Colonic mucosa (tissue), 4 donors: ENCODE data around the gene CFAP69. TPM values are rescaled to one million over a fixed set of nuclear protein-coding genes. Genes with fewer than 3 reads are reported as not detected.

Experiments used
- DNase-seq: peaks from one replicate; pipeline ENCODE4 v3.0.0-alpha.2; 2020
- H3K27ac ChIP-seq: fragments of 200-600 bp; one replicate; pipeline ENCODE4 v1.8.0; 2021
- H3K27me3 ChIP-seq: fragments of 200-600 bp; one replicate; pipeline ENCODE4 v1.8.0; 2021
- H3K36me3 ChIP-seq: fragments of 200-600 bp; one replicate; pipeline ENCODE4 v1.8.0; 2021
- H3K4me1 ChIP-seq: fragments of 200-600 bp; one replicate; pipeline ENCODE4 v1.8.0; 2021; ENCODE audit warnings: mild to moderate bottlenecking
- H3K4me3 ChIP-seq: fragments of 200-600 bp; one replicate; pipeline ENCODE4 v1.8.0; 2021
- H3K9ac ChIP-seq, 2 donors: one replicate each; pipeline ENCODE4 v1.7.0; 2013; ENCODE audit warnings: control low read depth in 2 of 2, low read depth in 2 of 2, low read length in 2 of 2
- H3K9me3 ChIP-seq: fragments of 200-600 bp; one replicate; pipeline ENCODE4 v1.8.0; 2021
- intact Hi-C: fragments of 100-400 bp; cut with DNase I; formaldehyde crosslinking; loops from one replicate; pipeline ENCODE4 v1.14.1; 2022
- total RNA-seq, 2 donors: library from RNA; stranded (reverse); fragmentation: NEBNext Ultra II Directional in 1 of 2; extraction: Animal tissue kit (Norgen Biotek cat#: 25700) in 1 of 2; gene quantifications; one replicate each; pipeline ENCODE4 v1.2.1, GENCODE V29; 2021
- TF ChIP-seq, protein P1 (sequence below): fragments of 200-600 bp; IDR thresholded peaks from one replicate; pipeline ENCODE4 v1.8.0; 2022; ENCODE audit warnings: antibody characterized with exemption, mild to moderate bottlenecking
- donor health status: healthy.
- donor health status: DM: no; HTN: no; CAD: no.
- donor health status: DM: no; HTN: no; CAD: no.

CFAP69 gene
- total RNA-seq, 2 donors from 2014 or later, result 3.6 to 4.2 TPM

DNA sequence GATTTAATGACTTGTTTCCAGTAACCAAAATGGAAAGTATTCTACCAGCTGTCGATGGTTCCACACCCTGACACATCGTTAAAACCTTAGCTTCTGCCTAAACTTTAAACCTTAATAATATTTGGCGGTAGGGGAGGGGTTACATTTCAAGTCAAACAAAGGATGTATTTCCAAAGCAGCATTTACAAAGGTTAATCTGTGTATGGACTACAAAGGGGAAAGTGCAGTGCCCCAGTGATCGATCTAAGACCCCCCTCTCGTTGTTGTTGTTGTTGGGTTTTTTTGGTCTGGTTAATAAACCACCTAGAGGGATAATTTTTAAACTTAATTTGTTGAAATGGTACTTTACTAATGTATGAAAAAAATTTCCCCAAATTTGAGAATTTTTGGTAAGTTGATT, 34.5 kb upstream of the CFAP69 start:
- TF ChIP-seq, protein P1, sequence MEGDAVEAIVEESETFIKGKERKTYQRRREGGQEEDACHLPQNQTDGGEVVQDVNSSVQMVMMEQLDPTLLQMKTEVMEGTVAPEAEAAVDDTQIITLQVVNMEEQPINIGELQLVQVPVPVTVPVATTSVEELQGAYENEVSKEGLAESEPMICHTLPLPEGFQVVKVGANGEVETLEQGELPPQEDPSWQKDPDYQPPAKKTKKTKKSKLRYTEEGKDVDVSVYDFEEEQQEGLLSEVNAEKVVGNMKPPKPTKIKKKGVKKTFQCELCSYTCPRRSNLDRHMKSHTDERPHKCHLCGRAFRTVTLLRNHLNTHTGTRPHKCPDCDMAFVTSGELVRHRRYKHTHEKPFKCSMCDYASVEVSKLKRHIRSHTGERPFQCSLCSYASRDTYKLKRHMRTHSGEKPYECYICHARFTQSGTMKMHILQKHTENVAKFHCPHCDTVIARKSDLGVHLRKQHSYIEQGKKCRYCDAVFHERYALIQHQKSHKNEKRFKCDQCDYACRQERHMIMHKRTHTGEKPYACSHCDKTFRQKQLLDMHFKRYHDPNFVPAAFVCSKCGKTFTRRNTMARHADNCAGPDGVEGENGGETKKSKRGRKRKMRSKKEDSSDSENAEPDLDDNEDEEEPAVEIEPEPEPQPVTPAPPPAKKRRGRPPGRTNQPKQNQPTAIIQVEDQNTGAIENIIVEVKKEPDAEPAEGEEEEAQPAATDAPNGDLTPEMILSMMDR, result no peak
- no peak for DNase-seq
- Histone ChIP-seq H3K36me3 (no peaks in the 10 kb centered on the region), H3K9me3 (no peaks in the 10 kb centered on the region), H3K4me3 (no peak overlapping the region), H3K27ac (no peak overlapping the region), H3K4me1 (no peaks in the 10 kb centered on the region), H3K27me3 (no peaks in the 10 kb centered on the region), H3K9ac (no peak overlapping the region)
- intact Hi-C loops, result no loop called here

DNA sequence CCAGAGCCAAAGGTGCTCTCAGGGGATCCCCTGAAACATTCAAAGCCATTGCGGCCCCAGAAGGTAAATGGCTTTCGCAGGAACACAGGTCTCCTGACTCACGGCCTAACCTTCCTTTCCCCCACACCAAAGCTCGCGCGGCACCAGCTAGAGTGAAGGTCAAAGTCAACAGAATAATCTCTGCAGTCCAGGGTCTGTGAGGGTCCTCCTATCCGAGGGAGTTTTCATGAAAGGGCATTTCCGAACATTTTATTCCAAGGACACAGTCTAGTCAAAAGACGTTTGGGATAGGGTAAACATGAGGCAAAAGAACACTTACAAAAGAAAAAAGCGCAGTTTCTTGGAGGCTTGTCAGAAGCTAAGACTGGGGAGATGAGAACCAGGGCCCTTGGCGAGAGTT, 34.0 kb upstream of the CFAP69 start:
- peak; percentile 51 for DNase-seq
- TF ChIP-seq, protein P1, result no peak
- Histone ChIP-seq H3K27me3 (no peaks in the 10 kb centered on the region), H3K9me3 (no peaks in the 10 kb centered on the region), H3K9ac (peak overlapping the region; percentile 58 to 83), H3K27ac (peak overlapping the region; percentile 80), H3K36me3 (no peaks in the 10 kb centered on the region), H3K4me1 (no peaks in the 10 kb centered on the region), H3K4me3 (peak overlapping the region; percentile 65)
- intact Hi-C loops, result no loop called here

DNA sequence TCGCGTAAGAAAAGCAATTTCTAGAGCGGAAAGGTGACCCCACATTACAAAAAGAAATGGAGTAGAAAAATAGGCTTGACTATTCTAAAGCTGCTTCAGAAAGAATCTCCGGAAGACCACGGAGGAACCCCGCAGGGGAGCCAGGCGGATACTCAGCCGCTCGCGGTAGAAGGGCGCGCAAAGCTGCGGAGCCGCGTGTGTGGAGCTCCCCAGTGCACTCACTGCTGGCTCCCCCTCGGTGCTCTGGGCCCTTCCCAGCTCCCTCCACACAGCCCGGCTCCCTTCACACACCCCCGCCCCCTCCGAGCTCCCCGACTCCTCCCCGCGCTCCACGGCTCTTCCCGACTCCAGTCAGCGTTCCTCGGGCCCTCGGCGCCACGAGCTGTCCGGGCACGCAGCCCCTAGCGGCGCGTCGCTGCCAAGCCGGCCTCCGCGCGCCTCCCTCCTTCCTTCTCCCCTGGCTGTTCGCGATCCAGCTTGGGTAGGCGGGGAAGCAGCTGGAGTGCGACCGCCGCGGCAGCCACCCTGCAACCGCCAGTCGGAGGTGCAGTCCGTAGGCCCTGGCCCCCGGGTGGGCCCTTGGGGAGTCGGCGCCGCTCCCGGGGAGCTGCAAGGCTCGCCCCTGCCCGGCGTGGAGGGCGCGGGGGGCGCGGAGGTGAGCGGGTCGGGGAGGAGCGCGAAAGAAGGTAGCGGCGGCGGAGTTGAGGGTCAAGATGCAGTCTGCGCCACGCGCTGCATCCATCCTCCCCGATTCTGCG, 33.4 kb upstream of the CFAP69 start, which contains the start of gene STEAP2:
STEAP2 (plus strand) TSS at position 350 of the 758 bp plus-strand sequence. CDS start 13,343 bp downstream, outside the sequence.
- H3K27me3 ChIP-seq, result no peaks in the 10 kb centered on the region
- TF ChIP-seq, protein P1, result peak; percentile 49
- H3K9me3 ChIP-seq, result no peaks in the 10 kb centered on the region
- peak within 1 kb of the TSS; percentile 59 to 83 for H3K9ac ChIP-seq
- no peaks in the 10 kb centered on the region for H3K36me3 ChIP-seq
- H3K4me1 ChIP-seq, result no peaks in the 10 kb centered on the region
- peak within 1 kb of the TSS; percentile 65 for H3K4me3 ChIP-seq
- H3K27ac ChIP-seq, result peak within 1 kb of the TSS; percentile 80
- peak; percentile 89 for DNase-seq
- intact Hi-C loops, result no loop called here

DNA sequence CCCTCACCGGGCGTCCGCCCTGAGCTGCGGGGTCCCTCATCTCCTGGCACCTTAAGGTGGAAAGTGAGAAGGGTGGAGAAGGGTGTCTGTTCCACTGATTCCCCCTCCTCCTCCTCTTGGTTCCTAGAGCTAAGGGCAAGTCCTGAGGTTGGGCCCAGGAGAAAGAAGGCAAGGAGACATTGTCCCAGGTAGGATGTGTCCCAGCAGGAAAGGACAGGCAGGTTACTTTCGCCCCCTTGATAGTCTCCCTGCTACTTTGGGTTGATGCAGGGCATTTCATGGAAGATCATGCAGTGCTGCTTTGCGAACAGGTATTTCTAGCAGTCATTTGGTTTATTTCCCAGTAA, 32.9 kb upstream of the CFAP69 start:
- peak overlapping the region; percentile 65 for H3K4me3 ChIP-seq
- H3K9me3 ChIP-seq, result no peaks in the 10 kb centered on the region
- DNase-seq, result peak; percentile 46
- TF ChIP-seq, protein P1, result no peak
- intact Hi-C loops, result no loop called here
- no peaks in the 10 kb centered on the region for H3K4me1 ChIP-seq
- H3K27me3 ChIP-seq, result no peaks in the 10 kb centered on the region
- H3K36me3 ChIP-seq, result no peaks in the 10 kb centered on the region
- peak overlapping the region; percentile 80 for H3K27ac ChIP-seq
- H3K9ac ChIP-seq, result peak overlapping the region; percentile 59 to 83

DNA sequence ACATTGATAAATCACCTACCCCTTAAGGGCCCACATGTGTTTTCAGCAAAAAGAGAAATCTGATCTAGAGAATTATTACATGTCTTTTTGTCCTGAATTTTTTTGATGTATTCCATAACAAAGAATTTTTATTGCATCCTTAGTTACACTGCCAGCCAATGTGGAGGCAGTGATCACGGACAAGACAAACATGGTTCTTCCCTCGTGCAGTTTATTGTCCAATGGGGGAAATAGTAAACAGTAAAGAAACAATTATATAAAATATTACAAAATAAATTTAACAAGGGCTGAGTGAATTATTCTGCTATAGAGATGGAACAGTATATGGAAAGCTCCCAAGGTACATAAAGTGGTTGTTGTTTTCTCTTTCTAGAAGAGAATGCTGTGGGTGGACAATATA, 31.5 kb upstream of the CFAP69 start:
- Histone ChIP-seq H3K36me3 (no peaks in the 10 kb centered on the region), H3K27ac (no peak overlapping the region), H3K4me3 (no peak overlapping the region), H3K27me3 (no peaks in the 10 kb centered on the region), H3K9me3 (no peaks in the 10 kb centered on the region), H3K4me1 (no peaks in the 10 kb centered on the region), H3K9ac (no peak overlapping the region)
- TF ChIP-seq, protein P1, result no peak
- DNase-seq, result no peak
- intact Hi-C loops, result no loop called here
